Activated CD8-positive, alpha-beta memory T cell treated with anti-CD3 and anti-CD28 coated beads for 24 hours (primary cell): ENCODE results near the gene RYR2.
"Not testable (repeated sequence)": the region's sequence is repeated elsewhere in the genome, so short reads cannot be mapped to it uniquely, and the experiment has no call there.

Experiments used
- DNase-seq: peaks from one replicate; pipeline ENCODE4 v3.0.0-alpha.2; 2020

The RYR2 gene

DNA sequence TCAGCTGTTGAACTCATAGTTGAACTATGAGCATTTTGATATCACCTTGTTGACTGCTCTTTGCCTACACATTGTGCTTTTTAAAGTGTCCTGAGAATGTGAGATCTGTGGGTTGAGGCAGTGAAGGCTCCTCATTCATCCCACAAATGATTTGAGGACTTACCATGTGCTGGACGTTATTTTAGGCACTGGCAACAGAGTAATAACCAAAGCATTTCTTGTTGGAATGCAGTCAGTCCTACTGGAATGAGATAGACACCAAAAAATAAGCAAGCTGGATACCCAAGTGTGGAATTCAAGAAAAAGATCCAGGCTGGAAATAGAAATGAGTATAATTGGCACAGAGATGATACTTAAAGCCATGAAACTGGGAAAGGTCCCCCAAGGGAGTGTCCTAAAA lies 775.3 kb downstream of the RYR2 start:
- DNase-seq, result no peak

GRCh38 chr1:237820634-237821033 lies 778.6 kb downstream of the RYR2 start:
- DNase-seq, result not testable (repeated sequence)

- DNase-seq, result no peak
Measured at GRCh38 chr1:237832858-237833257, 790.9 kb downstream of the RYR2 start.

GRCh38 chr1:237834048-237834447 lies 792.1 kb downstream of the RYR2 start:
- DNase-seq, result no peak

DNA sequence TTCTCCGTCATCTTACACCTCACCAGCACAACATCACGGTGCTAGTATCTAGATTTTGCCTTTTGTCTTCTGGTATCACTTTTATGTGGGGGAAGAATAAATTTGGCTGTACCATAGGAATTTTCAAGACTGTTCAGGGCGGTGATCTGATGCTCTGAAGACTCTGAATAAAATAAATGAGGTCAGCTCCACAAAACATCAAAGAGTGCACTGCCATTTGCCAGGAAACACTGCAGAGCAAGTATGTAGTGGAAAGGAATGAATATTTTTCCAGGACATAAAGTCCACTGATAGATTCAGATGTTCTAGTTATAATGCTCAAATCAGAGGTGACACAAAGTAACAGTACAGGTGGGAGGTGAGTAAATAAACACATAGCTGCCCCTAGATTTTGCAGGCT lies 792.5 kb downstream of the RYR2 start:
- no peak for DNase-seq

DNA sequence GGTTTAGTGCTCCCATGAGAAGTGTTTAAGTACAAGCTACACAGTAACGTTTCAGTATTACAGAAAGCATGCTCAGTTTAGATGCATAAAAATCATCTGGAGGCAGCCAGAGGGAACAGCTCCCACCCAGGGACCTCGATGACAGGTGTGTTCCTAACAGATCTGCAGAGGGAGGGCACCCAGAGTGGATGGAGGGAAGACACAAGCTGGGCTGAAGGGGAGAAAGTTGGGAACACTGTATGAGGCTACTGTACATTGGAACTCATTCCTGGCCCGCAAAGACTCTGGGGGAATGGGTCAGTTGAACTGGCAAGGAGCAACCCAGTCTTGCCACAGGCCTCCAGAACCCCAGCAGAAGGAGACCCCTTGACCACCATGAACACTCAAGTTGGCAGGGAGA lies 796.3 kb downstream of the RYR2 start:
- DNase-seq, result no peak

- no peak for DNase-seq
Measured at GRCh38 chr1:237838904-237839534, 797.0 kb downstream of the RYR2 start.

DNA sequence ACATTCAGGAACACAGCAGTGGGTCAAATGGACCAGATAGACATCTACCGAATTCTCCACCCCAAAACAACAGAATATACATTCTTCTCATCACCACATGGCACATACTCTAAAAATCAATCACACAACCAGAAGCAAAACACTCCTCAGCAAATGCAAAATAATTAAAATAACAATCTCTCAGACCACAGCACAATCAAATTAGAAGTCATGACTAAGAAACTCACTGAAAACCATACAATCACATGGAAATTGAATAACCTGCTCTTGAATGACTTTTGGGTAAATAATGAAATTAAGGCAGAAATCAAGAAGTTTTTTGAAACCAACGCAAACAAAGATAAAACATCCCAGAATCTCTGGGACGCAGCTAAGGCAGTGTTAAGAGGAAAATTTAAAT lies 799.5 kb downstream of the RYR2 start:
- DNase-seq, result no peak

DNA sequence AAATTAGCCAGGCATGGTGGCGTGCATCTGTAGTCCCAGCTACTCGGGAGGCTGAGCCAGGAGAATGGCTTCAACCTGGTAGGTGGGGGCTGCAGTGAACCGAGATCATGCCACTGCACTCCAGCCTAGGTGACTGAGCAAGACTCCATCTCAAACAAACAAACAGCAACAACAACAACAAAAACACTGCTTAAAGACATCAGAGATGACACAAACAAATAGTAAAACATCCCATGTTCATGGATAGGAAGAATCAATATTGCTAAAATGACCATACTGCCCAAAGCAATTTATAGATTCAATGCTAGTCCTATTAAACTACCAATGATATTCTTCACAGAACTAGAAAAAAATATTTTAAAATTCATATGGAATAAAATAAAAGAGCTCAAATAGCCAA lies 801.5 kb downstream of the RYR2 start:
- DNase-seq, result not testable (repeated sequence)

- DNase-seq, result no peak
Measured at GRCh38 chr1:237851210-237851845, 809.3 kb downstream of the RYR2 start.

- no peak for DNase-seq
Measured at GRCh38 chr1:237852342-237852741, 810.4 kb downstream of the RYR2 start.

GRCh38 chr1:237857455-237857854 lies 815.5 kb downstream of the RYR2 start:
- DNase-seq, result no peak

DNA sequence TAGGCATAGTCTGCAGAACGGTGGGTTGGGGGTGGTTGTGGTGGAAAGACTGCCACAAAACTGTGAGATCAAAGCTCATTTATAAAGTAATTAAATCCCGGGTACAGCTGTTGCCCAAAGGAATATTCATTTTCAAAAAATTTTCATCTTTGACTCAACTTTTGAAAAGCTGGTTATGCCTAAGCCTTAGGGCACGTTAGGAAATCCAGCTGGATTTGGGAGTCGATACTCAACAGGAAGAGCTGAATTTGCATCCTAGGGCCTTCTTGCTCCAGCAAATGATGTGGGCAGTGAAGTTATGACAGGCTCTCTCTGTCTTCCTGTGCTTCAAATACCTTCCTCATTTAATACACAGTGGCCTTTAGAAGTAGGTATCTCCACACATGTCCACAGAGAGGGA lies 817.0 kb downstream of the RYR2 start:
- no peak for DNase-seq

DNA sequence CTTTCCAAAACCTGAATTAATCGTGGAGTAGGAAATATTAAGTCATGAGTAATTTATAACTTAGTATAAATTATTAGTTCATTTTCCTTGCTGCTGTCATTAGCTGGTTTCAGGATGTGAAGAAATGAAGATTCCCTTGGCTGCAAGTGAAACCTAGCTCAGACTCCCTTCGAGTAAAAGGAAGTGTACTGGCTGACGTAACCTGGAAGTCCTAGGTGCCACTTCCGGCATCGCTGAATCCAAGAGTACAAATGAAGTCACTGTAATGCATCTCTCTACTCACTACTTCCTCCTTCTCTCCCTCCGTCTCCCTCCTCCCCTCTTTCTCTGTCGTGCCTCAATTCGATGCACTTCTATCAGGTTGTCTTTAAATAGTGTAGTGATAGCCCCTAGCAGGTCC lies 820.0 kb downstream of the RYR2 start:
- no peak for DNase-seq

GRCh38 chr1:237863234-237863633 lies 821.2 kb downstream of the RYR2 start:
- no peak for DNase-seq

DNA sequence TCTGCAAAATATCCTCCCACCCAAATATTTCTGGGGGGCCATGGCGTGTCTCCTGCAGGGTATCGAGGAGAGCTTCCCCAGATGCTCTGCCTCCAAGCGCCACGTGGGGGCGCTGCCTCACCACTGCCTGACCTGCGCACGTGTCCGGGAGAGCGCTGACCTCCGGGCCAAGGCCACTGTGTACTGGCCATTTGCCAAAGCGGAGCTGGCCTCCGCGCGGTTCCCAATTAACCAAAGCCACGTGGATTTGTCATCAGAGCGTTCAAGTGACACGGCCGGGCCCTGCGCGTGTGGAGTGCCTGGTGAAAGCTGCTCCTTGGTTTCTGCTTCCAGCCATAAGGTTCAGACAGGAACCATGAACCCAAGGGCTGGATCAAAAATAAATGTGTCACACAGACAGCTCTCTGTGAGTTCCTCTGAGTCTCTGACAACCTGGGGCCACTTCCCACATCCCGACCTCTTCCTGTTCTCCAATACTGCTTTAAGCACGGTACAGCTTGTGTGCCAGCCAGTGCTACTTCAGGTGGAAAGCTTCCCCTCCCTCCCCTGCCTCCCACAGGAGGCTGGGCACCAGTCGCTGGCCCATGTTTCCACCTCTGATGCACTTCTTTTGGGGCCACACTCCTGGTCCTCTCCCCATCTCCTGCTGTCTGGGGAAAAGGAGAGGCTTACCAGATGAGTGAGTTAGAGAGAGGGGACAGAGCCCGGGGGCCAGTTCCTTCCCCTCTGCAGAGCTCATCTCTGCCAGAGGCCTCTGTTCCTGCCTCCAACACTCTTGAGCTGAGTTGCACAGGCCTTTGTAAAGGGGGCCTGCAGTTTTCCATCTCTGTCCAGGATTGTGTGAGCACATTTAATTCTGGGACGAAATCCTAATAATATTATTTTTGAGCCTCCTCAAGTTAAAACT lies 822.6 kb downstream of the RYR2 start:
- DNase-seq, result no peak

DNA sequence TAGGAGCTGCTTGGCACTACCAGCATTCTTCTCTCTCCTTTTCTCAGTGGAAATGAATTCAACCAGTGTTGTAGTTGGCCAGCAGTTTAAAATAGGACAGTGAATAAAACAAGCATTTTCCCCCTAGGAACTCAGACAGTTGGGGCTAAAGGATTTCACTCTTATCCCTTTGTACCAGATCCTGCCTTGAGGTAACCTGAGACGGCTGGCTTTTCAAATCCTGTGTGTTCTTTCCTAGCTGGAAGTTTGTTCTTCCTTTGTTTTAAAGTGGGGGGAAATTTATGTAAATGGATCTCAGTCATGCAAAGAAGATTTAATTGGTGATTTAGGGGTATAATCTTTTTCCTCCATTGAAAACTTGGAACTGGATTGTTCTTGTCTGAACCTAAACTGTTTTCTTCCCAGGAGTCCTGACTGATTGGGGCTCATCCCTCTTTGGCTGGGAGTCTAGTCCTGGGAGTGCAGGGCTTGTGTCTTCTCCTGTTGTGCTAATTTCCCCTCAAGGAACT lies 825.5 kb downstream of the RYR2 start:
- DNase-seq, result no peak

DNA sequence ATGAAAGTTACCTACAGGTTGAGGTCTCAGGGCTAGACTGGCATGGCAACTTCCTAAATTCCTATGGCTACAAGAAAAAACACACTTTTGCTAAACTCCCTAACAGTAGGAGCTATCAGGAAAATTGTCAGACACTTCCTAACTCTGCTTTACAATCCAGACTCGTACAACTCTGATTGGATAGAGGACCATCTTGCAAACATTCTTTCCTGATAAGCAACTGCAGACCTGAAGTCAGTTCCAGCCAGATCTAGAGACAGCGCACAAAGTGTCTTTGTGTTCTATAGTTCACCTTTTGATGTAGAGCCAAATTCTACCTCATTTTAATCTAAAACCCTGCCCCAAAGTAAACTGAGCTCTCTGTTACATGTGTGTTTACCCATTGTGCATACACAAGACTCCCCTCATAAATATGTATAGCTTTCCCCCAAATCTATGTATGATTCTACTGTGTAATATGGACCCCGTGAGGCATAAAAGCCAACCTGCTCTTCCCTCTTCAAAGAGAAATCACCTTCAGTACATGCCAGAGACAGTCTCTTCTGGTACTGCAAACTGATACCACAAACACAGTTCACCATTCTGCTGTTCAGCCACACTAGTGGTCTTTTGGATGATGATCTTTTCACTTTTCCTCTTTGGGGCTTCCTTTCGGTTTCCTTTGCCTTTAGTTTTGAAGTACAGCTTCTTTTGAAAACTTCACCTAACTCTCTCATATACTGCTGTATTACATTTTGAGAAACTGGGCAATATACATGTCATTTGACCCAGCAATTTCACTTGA lies 827.0 kb downstream of the RYR2 start:
- no peak for DNase-seq

GRCh38 chr1:237873487-237874211 lies 831.7 kb downstream of the RYR2 start:
- DNase-seq, result no peak

DNA sequence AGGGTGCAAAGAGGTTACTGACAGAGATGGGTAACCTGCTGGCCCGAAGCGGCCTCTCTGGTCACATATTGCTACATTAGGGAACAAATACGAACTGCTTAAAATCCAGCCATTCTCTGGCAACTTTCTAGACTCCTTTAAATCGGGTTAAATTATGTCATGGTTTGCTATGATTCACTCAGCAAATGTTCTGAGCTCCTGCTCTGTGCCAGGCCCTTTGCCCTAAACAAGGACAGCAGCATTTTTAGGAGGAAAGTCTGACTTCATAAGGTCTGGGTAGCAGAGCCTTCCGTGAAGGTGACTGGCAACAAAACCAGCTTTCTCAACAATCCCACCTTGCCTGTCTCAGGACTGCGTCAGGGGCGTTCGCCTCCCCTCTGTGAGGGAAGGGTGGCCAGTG lies 833.3 kb downstream of the RYR2 start:
- DNase-seq, result no peak

GRCh38 chr1:237877631-237878030 lies 835.6 kb downstream of the RYR2 start:
- DNase-seq, result no peak

DNA sequence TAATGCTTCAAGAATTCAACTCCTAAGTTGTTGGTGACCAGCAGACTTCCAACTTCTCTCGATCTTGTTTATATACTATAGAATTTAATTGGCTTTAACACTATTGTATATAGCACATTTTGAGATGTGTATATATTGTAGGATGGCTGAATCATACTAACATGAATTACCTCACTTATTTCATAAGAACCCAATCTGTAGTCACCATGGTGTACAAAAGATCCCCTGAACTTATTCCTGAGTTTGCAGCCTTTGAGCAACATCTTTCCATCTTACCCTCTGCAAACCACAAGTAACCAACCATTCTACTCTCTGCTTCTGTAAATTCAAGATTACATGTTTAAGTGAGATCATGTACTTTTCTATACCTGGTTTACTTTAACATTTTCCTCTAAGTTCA lies 836.4 kb downstream of the RYR2 start:
- no peak for DNase-seq
